ENCODE results near the gene GRAMD4.

GRAMD4 gene

DNA sequence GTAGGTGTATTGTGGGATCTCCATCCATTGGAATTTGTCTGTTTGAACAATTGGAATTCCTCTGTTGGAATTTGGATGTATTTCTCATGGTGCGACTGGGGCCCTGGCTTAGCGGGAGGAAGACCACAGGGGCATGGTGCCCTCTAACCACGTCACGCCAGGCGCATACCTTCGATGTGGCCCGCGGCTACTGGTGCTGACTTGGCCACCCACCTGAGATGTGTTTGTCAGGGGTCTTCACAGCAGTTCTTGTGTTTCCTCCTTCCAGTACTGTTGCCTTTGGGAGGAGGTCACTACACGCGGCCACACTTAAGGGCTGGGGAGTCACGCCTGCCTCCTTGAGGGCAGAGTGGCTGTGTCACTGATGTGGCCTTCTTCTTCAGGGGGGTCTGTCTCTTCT lies 36.6 kb upstream of the GRAMD4 start:
- no peak for DNase-seq

DNA sequence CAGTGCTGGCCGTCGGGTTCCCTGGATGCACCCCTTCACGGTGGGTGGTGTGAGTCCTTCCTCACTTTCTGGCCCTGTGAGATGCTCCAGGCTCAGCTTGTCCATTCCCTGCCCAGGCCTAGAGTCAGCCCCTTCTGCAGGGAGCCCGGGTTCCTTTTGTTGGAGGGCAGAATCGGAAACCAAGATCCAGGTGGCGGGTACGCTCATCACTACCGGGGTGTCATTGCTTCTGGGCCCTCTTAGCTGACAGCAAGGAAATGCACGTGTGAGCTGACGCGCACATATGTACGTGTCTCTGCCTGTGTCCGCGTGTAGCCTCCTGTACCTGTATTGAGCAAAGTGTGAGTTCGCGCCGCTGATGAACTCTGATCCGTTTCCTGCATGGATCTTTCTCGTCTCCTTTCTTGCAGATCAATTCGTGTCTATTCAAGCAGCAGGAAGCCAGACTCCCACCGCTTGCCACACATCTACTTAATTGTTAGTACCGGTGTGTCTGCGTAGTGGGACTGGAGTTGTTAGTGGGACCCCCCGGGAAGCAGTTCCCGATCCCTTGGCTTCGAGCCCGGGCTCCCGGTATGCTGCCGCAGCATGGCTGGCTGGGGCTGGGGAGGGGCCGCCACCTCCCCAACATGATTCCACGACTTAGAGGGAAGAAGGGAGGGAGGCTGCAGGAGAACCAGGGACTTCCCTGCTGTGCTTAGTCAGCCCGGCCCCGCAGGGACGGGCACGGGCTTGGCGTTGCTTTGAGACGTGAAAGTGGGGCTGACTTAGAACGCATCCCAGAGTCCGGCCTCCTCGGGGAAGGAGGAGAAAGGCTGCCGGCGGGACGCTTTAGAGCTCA lies 35.9 kb upstream of the GRAMD4 start:
- DNase-seq = peak; percentile 98

DNA sequence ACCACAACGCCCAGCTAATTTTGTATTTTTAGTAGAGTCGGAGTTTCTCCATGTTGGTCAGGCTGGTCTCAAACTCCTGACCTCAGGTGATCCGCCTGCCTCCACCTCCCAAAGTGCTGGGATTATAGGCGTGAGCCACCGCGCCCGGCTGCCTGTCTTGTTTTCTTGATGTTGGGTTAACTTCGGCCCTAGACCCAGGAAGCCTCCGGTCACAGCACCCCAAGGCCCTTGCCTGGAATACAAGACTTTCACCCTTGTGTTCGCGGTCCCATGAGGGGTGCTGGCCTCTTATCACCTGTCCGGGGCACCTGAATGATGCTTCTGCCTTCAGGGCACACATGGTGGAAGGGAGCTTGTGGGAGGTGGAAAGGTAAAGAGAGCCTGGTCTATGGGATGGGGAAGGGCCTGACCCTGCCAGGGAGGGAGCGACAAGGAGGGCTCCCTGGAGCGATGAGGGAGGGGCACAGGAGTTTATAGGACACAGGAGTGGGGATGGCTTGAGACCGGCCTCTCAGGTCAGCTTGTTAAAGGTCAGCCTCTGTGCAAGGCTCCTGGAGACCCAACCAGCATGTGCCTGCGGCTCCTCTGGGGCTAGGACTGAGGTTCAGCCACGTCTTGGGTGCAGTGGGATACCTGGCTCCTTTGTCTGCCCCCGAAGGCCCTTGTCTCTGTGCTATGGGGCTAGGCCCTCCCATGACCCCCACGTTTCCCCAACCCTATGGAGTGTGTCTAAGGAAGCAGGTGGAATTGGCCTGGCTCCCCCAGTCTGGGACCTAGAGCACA lies 34.7 kb upstream of the GRAMD4 start:
- DNase-seq = no peak

DNA sequence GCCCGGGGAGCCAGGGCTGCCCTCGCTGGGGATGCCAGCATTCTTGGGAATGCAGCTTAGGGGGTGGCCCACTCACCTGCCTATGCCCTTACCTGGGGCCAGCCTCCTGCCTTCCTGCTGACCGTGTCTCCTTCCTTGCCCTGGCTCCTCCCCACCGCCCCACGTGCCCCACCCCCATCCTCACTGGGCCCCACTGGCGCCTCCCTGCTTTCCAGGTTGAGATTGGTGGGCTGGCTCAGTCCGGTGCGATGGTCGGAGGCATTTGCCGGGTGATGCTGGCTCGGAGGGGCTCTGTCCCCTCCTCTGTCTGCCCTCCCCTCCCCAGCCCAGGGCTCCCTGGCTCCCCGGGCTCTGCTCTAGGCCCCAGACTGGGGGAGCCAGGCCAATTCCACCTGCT lies 34.1 kb upstream of the GRAMD4 start:
- no peak for DNase-seq

DNA sequence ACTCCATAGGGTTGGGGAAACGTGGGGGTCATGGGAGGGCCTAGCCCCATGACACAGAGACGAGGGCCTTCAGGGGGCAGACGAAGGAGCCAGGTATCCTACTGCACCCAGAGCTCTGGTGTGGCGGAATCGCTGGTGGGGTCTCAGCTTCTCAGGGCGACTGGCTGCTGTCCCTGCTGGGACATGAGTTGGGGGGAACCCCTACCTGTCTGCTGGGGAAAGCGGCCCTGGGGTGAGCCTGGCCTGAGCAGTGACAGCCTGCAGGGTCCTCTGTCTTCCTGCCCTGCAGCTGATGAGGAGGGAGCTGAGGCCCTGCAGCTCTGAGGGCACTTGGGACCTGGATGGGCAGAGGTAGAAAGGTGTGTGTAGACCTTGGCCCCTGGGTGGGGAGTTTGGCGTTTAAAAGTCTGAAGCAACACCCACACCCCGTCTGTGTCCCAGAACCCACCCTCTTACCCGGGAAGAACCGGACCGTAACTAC lies 33.6 kb upstream of the GRAMD4 start:
- DNase-seq = no peak

DNA sequence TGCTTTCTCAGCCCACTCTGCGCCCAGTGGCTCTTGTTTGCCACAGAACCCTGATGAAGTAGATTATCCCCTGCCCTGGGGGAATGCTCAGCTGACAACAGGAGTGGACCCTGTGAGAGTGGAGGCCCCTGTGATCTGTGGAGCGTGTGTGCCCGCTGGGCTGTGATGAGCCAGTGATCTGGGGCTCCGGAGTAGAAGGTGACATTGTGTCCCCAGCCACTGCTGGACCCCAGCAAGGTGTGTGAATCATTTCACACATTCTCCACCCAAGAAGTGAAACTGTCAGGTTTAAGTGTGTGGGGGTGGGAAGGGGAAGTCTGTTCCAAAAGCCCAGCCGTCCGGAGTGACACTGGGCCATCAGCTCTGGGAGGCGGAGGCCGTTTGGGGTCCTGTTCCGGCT lies 33.1 kb upstream of the GRAMD4 start:
- DNase-seq = no peak

DNA sequence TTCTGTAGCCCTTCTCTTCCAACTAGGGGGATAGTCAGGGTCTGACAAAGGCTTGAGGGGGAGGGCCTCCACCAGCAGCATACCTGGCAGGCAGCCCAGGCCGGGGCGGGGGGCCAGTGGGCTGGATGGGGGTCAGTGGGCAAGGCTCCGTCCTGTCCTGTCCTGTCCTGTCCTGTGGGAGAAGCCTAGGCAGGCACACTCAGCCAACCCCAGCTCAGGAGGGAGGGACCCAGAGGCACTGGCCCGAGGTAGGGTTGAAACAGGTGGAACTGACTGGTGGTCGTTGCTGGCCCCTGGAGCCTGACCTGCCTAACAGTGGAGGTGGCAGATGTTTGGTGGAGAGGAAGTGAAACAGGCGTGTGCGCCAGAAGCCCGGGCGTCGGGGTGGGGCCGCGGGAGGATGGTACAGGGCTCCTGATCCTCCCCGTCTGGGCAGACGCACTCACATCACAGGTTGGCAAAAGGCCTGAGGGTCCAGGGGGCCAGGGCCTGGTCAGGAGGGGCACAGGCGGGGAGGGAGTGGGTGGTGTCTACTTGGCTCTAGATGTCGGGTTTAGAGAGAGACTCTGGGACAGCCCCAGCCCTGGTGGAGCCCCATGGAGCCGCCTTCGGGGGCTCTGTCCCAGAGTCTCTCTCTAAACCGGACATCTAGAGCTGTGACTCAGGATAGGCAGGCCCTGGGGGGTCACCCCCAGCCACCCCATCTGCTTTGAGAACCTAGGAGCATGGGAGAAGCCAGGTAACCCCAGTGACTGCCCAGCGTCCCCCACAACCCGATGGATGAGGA lies 32.5 kb upstream of the GRAMD4 start:
- peak; percentile 22 for DNase-seq

DNA sequence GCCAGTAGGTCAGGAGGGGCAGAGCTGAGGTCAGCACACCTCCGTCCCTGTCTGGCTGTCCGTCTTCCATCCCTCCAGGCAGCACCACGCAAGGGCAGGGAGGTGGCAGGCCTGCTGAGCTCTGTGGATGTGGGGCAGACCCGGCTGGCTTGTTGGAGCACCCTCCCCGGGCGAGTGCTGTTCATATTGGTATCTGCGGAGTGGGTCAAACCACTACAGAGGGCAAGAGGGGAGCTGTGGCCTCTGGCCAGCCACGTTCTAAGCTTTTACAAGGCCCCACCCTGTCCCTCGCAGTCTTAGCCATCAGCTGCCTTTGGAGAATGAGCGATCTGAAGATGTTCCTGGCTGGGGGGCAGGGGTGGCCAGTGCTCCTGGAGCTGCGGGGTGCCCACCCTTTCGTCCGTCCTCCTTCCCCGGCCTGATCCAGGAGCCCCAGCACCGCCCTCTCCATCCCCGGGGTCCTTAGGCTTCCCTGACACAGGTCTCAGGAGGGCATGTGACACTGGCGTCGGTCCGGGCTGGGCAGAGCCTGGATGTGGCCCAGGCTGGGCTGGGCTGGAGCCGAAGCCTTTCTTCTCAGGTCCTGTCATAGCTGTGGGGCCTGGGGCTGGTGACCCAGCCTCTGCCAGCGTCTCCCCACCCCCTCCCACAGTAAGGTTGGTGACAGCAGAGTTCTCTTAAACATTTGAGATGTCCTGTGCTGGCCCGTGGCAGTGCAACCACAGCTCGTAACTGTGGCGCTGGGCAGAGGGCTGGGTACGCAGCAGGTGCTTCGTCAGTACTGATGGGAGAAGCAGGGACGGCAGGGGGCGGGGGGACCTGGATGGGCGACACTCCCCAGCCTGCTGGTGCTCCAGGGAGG lies 31.7 kb upstream of the GRAMD4 start:
- no peak for DNase-seq

DNA sequence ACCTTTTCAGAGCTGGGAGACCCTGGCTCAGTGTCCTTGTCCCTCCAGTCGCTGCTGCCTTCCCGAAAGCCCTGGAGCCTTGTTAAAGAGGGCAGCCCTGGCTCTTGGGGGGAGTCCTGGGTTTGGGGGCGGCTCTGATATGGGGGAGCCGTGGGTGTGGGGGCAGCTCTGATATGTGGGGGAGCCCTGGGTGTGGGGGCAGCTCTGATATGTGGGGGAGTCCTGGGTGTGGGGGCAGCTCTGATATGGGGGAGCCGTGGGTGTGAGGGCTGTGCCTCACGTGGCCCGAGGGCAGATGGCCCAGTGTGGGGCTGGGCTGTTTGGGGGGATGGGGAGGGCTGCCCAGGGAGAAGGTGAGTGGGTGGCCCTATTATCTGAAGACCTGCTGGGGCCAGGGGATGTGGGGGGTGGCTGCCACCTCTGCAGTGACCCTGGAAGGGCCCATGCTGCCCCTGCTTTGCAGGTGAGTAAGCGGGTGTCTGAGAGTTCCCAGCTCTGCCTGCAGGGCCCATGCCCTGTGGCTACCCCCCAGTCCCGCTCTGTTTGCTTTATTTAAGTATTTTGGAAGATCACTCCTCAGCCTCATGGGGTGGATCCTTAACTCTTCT lies 30.9 kb upstream of the GRAMD4 start:
- no peak for DNase-seq

DNA sequence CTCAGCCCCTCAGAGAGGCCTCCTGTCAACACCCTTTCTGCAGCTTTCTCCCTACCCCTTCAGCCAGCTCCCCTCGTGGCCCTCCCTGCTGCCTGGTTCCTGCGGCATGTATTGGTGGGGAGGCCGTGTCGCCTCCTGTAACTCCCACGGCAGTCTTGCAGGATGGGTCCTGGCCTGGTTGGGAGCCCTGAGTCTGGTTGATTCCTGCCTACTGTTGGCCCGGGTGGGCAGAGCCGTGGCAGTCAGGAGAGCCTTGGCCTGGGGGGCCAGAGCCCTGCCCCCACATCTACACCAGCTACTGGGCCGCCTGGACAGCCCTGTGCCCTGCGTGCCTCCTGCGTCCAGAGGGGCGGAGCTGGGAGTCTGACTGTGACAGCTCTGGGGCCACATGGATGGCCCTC lies 30.3 kb upstream of the GRAMD4 start:
- DNase-seq = no peak

DNA sequence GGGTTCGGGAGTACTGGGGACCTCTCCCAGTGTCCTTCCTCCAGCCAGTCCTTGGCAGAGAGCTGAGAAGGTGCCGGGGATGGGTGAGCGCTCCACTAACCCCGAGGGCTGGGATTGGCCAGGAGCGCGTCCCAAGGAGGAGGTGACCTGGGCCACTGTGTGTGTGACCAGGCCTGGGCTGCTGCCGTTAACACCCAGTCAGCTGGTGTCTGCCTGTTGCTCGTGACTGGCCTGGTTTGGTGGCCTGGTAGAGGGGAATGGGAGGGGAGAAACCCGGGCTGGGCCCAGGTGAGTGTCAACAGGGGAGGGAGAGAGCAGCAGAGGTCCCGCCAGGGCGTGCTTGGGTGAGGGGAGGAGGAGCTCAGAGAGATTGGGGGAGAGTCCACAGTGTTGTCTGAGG lies 29.9 kb upstream of the GRAMD4 start:
- no peak for DNase-seq

DNA sequence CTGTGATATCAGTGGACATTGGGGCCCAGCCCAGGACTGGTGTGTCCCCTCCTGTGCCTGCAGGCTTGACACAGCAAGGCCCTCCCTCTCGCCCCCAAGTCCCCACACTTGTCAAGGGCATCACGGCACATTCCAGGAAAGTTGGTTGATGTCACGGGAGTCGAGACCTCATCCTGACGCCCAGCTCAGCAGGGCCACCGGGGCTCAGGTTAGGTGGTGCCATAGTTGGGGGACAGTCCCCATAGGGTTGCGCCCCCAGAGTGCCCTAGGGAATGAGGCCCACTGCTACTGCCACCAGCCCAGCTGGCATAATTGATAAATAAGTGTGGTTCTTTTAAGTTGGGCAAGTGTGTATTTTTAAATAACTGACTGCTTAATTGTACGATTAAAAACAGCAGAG lies 28.3 kb upstream of the GRAMD4 start:
- no peak for DNase-seq

DNA sequence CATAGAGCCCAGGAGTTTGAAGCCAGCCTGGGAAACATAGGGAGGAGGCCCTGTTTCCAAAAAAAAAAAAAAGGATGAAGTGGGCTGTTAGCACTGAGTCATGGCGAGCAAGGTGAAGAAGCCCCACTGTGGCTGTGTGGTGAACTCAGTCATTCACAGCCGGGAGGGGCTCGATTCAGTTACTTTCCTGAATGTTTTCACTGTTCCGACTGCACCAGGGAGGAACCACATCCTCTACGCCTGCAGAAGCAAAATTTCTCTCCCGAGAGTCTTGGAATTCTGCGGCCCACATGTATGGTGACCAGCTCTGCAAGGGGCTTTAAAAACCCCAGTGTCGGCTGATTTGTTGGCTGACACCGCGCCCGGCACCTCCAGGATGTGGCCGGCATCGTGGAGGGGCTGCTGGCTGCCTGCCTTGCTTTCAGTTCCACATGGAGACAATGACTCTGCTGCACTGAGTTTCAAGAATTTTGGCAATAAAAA lies 27.8 kb upstream of the GRAMD4 start:
- DNase-seq = no peak

DNA sequence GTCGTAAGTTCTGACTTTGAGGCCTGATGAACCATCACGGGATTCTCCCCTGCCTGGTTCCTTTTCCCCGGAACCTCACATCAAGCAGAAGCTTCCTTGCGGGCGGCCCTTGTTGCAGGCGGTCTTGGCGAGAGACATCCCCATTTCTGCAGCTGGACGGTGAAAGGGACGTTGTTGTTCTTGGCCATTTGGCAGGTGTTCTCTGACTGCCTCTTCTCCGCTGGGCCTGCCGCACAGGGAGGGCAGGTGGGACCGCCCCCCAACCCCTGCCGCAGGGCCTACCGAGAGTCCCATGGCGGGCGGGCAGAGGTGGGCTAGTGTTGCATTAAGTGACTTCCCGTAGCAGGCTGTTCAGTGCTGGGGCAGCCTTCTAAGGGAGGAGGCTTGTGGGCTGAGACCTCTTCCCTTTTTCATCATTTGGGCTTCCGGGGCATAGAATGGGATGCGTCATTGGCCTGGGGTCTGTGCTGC lies 26.9 kb upstream of the GRAMD4 start:
- no peak for DNase-seq

DNA sequence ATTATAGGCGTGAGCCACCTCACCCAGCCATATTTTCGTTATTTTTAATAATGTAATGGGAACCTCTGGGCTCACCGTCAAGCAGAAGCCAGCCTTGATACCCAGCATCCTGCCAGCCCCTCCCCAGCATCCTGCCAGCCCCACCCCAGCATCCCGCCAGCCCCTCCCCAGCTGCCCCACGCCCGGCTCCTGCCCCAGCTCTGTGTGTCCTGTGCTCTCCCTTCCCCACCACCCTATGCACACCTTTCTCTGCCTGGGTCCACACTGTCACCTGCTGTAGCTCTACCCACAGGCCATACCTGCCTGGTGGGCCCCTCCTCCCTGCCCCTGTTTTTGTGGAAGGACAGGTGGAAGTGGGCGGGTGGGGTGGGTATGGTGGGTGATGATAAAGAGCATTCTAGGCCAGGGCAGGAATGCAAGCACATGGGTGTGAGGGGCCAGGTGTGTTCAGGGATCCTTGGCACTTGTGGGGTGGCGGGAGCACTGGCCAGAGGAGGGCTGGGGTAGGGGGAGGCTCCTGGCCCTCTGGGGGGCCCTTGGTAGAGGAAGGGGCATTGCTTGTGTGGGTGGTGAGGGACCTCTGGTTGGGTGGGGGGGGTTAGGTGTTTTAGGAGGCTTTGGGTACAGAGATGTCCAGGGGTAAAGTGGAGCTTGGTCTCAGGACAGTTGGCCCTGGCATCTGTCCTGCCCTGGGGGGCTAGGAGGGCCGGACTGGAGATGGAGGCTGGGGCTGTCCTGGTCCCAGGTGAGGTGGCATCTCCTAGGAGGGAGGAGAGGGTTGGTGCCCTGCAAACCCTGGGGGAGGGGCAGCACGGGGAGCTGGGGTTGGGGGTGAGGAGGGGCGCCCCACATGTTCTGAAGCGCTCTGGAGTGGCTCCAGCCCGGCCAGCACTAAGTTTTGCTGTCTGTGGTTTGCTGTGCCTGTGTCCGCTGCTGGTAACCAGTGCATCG lies 25.9 kb upstream of the GRAMD4 start:
- DNase-seq = no peak

DNA sequence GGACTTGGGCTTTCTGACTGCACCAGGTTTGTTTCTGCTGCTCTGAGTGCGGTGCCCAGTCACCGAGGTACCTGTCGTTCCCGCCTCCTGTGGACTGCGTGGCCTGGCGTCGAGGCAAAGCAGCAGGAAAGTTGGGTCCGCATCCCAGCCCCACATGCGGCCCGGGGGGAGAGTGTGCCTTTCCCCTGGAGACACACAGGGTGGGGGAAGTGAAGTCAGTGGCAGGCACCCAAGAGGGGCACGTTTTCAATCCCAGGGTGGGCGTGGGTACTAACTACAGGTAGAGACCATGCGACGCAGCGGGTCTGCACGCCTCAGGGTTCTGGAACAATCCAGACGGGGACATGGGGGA lies 25.3 kb upstream of the GRAMD4 start:
- no peak for DNase-seq

DNA sequence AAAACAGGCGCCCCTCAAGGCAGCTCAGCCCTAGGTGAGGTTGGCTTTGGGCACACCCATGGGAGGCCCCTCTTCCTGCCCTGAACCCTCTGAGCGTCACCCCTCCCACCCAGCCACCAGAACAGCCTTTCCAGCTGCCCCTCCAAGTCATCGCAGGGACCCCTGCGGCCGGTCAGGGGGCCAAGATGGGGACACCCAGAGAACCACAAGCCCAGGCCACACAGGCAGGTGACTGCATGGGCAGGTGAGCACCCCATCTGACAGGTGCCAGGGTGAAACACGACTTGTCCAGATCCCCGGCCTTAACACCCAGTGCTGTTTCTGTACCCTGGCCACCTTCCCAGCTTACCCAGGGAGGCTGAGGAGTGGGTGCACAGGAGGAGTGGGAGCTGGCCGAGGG lies 24.6 kb upstream of the GRAMD4 start:
- DNase-seq = no peak

DNA sequence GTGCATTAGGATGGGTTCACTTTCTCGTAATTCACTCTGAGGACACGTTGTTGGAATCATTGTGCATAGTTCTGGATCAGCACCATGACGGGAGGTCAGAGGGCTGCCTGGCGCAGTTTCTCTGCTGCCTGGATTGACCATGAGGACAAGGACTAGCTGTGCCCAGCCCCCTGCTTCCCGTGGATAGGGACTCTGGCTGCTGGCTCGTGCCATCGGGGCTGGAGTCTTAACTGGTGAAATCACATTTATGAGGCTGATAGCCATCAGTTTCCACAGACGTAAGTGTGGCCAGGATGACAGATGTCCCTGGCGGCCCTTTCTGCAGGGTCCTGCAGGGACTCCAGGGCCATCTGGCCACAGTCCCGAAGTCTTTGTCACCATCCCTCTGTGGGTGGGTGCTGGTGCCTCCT lies 24.1 kb upstream of the GRAMD4 start:
- no peak for DNase-seq

DNA sequence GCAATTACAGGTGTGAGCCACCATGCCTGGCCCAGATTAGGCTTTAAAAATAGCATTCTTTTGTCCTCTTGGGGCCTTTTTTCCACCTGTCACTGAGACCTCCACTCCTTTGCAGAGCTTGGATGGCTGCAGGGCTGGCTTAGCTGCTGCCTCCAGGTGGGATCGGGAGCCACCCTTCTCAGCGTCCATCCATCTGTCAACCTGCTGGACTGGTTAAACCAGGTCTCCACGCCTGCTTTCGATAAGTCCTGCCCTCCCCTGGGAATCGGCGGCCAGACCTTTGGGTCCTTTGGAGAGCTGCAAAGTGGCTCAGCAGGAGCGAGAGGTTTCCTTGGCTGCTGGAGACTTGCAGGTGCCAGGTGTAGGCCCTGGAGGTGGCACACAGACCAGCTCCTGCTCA lies 23.4 kb upstream of the GRAMD4 start:
- peak; percentile 91 for DNase-seq

DNA sequence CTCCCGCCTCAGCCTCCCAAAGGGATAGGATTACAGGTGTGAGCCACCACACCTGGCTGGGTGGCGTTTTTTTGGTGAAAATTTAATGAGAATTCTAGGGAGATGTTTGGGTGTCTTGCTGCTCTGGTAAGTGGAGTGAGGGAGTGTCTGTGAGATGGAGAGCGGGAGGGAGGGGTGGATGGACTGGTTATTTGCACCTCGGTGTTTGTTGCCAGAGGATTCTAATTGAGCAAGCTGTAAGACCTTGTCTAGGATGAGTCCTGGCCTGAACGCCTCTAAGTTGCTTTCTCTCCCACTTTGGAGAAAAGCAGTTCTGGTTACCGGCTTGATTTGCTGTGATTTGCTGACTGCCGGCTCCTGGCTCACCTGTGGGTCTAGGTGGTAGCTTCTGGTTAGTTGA lies 22.0 kb upstream of the GRAMD4 start:
- no peak for DNase-seq
